ENCODE data around the gene GSK3B.
"Not testable (repeated sequence)": the region's sequence is repeated elsewhere in the genome, so short reads cannot be mapped to it uniquely, and the experiment has no call there.

GSK3B gene

GRCh38 chr3:120052225-120052624, 42.0 kb downstream of the GSK3B start:
- DNase-seq: no peak

- DNase-seq: not testable (repeated sequence)
These were observed 42.7 kb downstream of the GSK3B start for GRCh38 chr3:120051570-120051969.

- DNase-seq: no peak
These were observed 44.2 kb downstream of the GSK3B start for GRCh38 chr3:120049881-120050539.

GRCh38 chr3:120049072-120049471, 45.2 kb downstream of the GSK3B start:
- DNase-seq: no peak

- DNase-seq: no peak
These were observed 45.7 kb downstream of the GSK3B start for GRCh38 chr3:120048355-120049041.

GRCh38 chr3:120047686-120048085, 46.6 kb downstream of the GSK3B start:
- DNase-seq: no peak

- no peak for DNase-seq
These were observed 53.4 kb downstream of the GSK3B start for GRCh38 chr3:120040813-120041377.

- DNase-seq: no peak
These were observed 54.3 kb downstream of the GSK3B start for GRCh38 chr3:120039642-120040610.

GRCh38 chr3:120033596-120033995, 60.7 kb downstream of the GSK3B start:
- DNase-seq: peak; percentile 40

GRCh38 chr3:120031561-120031960, 62.7 kb downstream of the GSK3B start:
- DNase-seq: no peak

- no peak for DNase-seq
These were observed 64.5 kb downstream of the GSK3B start for GRCh38 chr3:120029749-120030148.

- no peak for DNase-seq
These were observed 65.8 kb downstream of the GSK3B start for GRCh38 chr3:120028271-120029047.

GRCh38 chr3:120027226-120027625, 67.0 kb downstream of the GSK3B start:
- no peak for DNase-seq

- DNase-seq: no peak
These were observed 68.7 kb downstream of the GSK3B start for GRCh38 chr3:120025520-120025919.

- no peak for DNase-seq
These were observed 70.1 kb downstream of the GSK3B start for GRCh38 chr3:120024103-120024502.

GRCh38 chr3:120022729-120023128, 71.5 kb downstream of the GSK3B start:
- DNase-seq: no peak

GRCh38 chr3:120021523-120021922, 72.7 kb downstream of the GSK3B start:
- DNase-seq: no peak

GRCh38 chr3:120018299-120018698, 75.9 kb downstream of the GSK3B start:
- no peak for DNase-seq

- DNase-seq: no peak
These were observed 76.6 kb downstream of the GSK3B start for GRCh38 chr3:120017692-120018091.

GRCh38 chr3:120013481-120013880, 80.8 kb downstream of the GSK3B start:
- no peak for DNase-seq

GRCh38 chr3:120005741-120006140, 88.5 kb downstream of the GSK3B start:
- DNase-seq: not testable (repeated sequence)

- DNase-seq: not testable (repeated sequence)
These were observed 90.2 kb downstream of the GSK3B start for GRCh38 chr3:120004008-120004498.

Measured in CD4-positive, alpha-beta T cell treated with Interleukin-15 for 1 hour (primary cell).